Sigmoid colon (tissue), 7 donors: ENCODE measurements around the gene TDRKH. TPM values are rescaled to one million over a fixed set of nuclear protein-coding genes. Genes with fewer than 3 reads are reported as not detected.

Experiments
- DNase-seq: peaks from one replicate; pipeline ENCODE4 v3.0.0-alpha.2; 2019
- H3K27ac ChIP-seq, 4 donors: fragments of 200-600 bp; sonication (generic); one replicate each; pipeline ENCODE4 v1.5.1; 2016 to 2019; ENCODE audit warnings: mild to moderate bottlenecking in 1 of 4
- H3K27me3 ChIP-seq, 3 donors: fragments of 200-600 bp; sonication (generic); one replicate each; pipeline ENCODE4 v1.5.1; 2019; ENCODE audit warnings: mild to moderate bottlenecking in 1 of 3
- H3K36me3 ChIP-seq, 4 donors: fragments of 200-600 bp; sonication (generic); one replicate each; pipeline ENCODE4 v1.5.1; 2016 to 2019
- H3K4me1 ChIP-seq, 4 donors: fragments of 200-600 bp; sonication (generic); one replicate each; pipeline ENCODE4 v1.5.1; 2017 to 2019
- H3K4me3 ChIP-seq, 4 donors: fragments of 200-600 bp; sonication (generic); one replicate each; pipeline ENCODE4 v1.5.1; 2017 to 2019; ENCODE audit warnings: mild to moderate bottlenecking in 2 of 4, moderate library complexity in 1 of 4
- H3K9me3 ChIP-seq, 4 donors: fragments of 200-600 bp in 3 of 4; sonication (generic) in 3 of 4; one replicate each; pipeline versions ENCODE4 v1.5.1 to v1.6.1; 2013 to 2019
- EP300 ChIP-seq, 4 donors: sonication (generic); formaldehyde crosslinking; IDR thresholded peaks; one replicate each; pipeline ENCODE4 v1.6.1; 2017; ENCODE audit warnings: antibody characterized with exemption in 4 of 4
- POLR2A ChIP-seq, 2 donors: fragments of 450-650 bp; IDR thresholded peaks; one replicate each; pipeline ENCODE4 v1.6.1; 2016; ENCODE audit warnings: antibody characterized with exemption in 2 of 2, mild to moderate bottlenecking in 2 of 2, moderate library complexity in 2 of 2
- POLR2AphosphoS5 ChIP-seq, 4 donors: sonication (generic); formaldehyde crosslinking; IDR thresholded peaks; one replicate each; pipeline ENCODE4 v1.6.1; 2017; ENCODE audit warnings: antibody characterized with exemption in 4 of 4
- WGBS, 2 donors: extraction: QIAGEN DNeasy Blood & Tissue Kit; methylation state at CpG; one replicate each; pipeline ENCODE4 v1.1.7; 2013; 5-methylcytosine and 5-hydroxymethylcytosine counted together
- intact Hi-C: fragments of 100-400 bp; cut with DNase I; formaldehyde crosslinking; loops from one replicate; pipeline ENCODE4 v1.15.1; 2023
- polyA plus RNA-seq, 3 donors: library from polyadenylated mRNA; stranded (reverse); fragments of 200-250 nt; gene quantifications; one replicate each; pipeline ENCODE4 v1.2.3, GENCODE V29; 2013
- total RNA-seq, 4 donors: library from RNA; depleted of rRNA; stranded (reverse); fragments of >200 nt; gene quantifications; one replicate each; pipeline ENCODE4 v1.1.0, GENCODE V29; 2016
- TF ChIP-seq, protein P1 (sequence below), 4 experiments: fragments of 450-650 bp in 3 of 4; fragments of 200-600 bp in 1 of 4; IDR thresholded peaks; one replicate each; pipeline ENCODE4 v1.5.1; 2016 to 2019; ENCODE audit warnings: antibody characterized with exemption in 4 of 4, mild to moderate bottlenecking in 3 of 4, moderate library complexity in 2 of 4
- donor health status: healthy with polysubstance abuse.
- donor health status: Bipolar disorder and iron deficiency.
- donor health status: healthy.

The TDRKH gene
- total and polyA plus RNA-seq, 7 donors = 1.8 to 5.5 (median 3.9) TPM

DNA sequence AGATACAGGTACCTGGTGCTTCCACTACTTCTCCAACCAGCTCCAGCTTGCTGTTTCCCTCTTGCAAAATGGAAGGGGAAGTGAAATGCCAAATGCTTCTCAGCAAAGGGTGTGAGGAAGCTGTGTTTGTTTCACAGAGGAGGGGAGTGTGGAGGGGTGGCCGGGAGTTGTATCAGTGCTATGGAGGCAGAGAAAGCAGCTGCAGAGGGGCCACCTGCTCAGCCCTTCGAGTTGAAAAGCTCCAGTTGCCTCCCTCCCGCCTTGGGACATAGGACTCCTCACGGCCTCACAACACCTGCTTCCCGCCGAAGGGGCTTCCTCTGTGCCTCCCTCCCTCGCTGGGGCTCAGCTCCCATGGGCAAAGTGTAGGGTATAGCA lies 27.0 kb upstream of the TDRKH start:
- H3K4me3 ChIP-seq = no peak overlapping the region
- no peak overlapping the region for H3K27ac ChIP-seq
- no peaks in the 10 kb centered on the region for H3K9me3 ChIP-seq
- no peak for TF ChIP-seq EP300 (IDR thresholded peaks at IDR 0.05)
- 65 to 78% methylated on average over 7 of the region's 7 CpGs for WGBS, 2 donors
- intact Hi-C loops = no loop called here
- no peaks in the 10 kb centered on the region for H3K27me3 ChIP-seq
- no peaks in the 10 kb centered on the region for H3K36me3 ChIP-seq
- no peak for DNase-seq
- no peaks in the 10 kb centered on the region for H3K4me1 ChIP-seq

DNA sequence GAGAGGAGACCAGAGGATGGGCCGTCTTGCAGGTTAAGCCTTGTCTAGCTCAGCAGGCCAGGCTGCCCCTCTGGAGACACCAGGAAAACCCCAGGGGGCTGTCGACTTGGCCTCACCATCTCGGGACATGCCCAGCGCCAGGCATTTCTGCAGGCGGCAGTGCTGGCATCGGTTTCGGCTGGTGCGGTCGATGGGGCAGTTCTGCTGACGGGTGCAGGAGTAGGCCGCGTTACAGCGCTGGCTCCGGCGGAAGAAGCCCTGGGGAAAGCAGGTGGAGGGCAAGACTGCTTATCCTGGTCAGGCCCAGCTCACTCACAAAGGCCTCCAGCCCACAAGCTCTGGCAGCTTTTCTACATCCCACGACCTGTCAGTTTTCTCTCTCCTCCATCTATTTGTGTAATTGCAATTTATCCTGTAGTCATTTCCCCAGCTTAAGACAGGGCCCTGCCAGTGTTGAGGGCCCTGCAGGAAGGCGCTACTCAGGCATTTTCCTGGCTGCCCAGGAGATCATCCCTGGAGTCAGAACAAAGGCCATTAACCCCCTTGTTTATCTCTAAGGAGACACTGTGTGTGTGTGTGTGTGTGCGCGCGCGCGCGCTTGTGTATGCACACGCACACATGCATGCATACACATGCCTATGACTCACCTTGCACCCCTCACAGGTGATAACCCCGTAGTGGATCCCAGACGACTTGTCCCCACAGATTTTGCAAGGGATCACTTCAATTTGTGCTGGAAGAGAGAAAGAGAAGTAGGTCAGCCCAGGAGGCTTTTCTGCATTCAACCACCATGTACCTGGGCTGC lies 26.4 kb upstream of the TDRKH start:
- H3K27me3 ChIP-seq = no peaks in the 10 kb centered on the region
- intact Hi-C loops = no loop called here
- no peaks in the 10 kb centered on the region for H3K9me3 ChIP-seq
- H3K4me1 ChIP-seq = no peaks in the 10 kb centered on the region
- H3K36me3 ChIP-seq = no peaks in the 10 kb centered on the region
- H3K27ac ChIP-seq = no peak overlapping the region
- no peak overlapping the region for H3K4me3 ChIP-seq
- TF ChIP-seq, protein P1, sequence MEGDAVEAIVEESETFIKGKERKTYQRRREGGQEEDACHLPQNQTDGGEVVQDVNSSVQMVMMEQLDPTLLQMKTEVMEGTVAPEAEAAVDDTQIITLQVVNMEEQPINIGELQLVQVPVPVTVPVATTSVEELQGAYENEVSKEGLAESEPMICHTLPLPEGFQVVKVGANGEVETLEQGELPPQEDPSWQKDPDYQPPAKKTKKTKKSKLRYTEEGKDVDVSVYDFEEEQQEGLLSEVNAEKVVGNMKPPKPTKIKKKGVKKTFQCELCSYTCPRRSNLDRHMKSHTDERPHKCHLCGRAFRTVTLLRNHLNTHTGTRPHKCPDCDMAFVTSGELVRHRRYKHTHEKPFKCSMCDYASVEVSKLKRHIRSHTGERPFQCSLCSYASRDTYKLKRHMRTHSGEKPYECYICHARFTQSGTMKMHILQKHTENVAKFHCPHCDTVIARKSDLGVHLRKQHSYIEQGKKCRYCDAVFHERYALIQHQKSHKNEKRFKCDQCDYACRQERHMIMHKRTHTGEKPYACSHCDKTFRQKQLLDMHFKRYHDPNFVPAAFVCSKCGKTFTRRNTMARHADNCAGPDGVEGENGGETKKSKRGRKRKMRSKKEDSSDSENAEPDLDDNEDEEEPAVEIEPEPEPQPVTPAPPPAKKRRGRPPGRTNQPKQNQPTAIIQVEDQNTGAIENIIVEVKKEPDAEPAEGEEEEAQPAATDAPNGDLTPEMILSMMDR (IDR thresholded peaks at IDR 0.05) = no peak
- no peak for TF ChIP-seq POLR2AphosphoS5 (IDR thresholded peaks at IDR 0.05)
- no peak for TF ChIP-seq POLR2A (IDR thresholded peaks at IDR 0.05)
- no peak for TF ChIP-seq EP300 (IDR thresholded peaks at IDR 0.05)
- no peak for DNase-seq
- 82 to 85% methylated on average over 26 of the region's 26 CpGs for WGBS, 2 donors

DNA sequence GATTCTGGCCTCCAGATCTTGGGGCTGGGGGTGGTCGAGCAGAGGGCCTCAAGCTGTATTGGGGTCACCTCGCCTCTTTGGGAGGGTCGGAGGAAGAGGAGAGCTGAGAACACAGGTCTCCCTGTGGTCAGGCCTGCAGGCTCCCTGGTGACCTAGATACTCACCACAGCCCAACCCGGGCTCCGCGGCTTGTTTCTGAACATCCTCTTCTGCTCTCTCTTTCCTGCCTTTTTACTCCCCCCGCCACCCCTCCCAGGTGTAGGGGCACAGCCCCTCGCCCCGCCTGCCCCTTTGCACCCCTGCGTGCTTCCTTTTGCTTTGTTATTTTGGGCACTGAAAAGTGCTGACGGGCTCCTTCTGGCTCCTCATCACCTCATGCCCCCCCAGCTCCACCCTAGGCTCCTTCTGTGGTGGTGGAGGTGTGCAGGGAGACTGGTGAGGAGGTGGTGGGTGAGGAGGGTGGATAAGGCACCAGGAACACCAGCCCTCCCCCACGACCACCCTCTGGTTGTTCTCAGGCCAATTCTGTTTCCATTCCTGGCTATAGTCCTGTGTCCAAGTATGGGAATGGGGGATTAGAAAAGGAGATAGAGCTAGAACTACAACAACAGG lies 25.5 kb upstream of the TDRKH start:
- intact Hi-C loops = no loop called here
- no peaks in the 10 kb centered on the region for H3K4me1 ChIP-seq
- H3K27me3 ChIP-seq = no peaks in the 10 kb centered on the region
- no peaks in the 10 kb centered on the region for H3K36me3 ChIP-seq
- H3K4me3 ChIP-seq = no peak overlapping the region
- no peak overlapping the region for H3K27ac ChIP-seq
- no peak for DNase-seq
- WGBS, 2 donors = 43 to 85% methylated on average over 12 of the region's 12 CpGs
- TF ChIP-seq EP300 (IDR thresholded peaks at IDR 0.05) (no peak), POLR2A (IDR thresholded peaks at IDR 0.05) (no peak), POLR2AphosphoS5 (IDR thresholded peaks at IDR 0.05) (no peak)
- TF ChIP-seq, protein P1 (IDR thresholded peaks at IDR 0.05) = no peak
- H3K9me3 ChIP-seq = no peaks in the 10 kb centered on the region

DNA sequence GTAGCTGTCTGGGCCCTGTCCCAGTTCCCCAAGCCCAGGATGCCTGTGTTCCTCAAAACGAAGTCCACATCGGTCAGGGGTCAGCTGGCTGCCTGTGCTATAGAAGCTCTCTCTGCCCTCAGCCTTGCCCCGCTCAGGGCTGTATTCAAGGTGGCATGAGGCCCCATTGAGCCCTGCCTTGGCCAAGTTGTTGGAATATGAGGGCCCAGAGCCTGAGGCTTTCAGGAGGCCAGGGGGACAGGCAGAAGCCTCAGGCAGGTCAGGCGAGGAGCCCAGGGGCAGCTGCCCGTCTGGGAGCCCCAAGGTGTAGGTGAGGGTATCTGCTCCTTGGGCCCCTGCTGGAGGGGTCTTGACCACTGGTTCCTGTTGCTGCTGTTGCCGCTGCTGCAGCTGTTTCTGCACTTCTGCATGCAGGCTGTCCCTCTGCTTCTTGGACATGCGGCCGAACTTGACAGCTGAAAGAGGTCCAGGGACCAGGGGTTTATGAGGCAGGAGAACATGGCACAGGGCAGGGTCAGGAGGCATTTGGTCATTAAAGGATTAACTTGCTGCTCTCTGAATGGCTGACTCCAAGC lies 24.8 kb upstream of the TDRKH start:
- TF ChIP-seq POLR2A (IDR thresholded peaks at IDR 0.05) (no peak), POLR2AphosphoS5 (IDR thresholded peaks at IDR 0.05) (no peak), EP300 (IDR thresholded peaks at IDR 0.05) (no peak)
- TF ChIP-seq, protein P1 (IDR thresholded peaks at IDR 0.05) = no peak
- H3K9me3 ChIP-seq = no peaks in the 10 kb centered on the region
- no peaks in the 10 kb centered on the region for H3K36me3 ChIP-seq
- WGBS, 2 donors = 86 to 89% methylated on average over 8 of the region's 8 CpGs
- H3K4me1 ChIP-seq = no peaks in the 10 kb centered on the region
- intact Hi-C loops = no loop called here
- H3K27ac ChIP-seq = no peak overlapping the region
- no peak for DNase-seq
- H3K4me3 ChIP-seq = no peak overlapping the region
- H3K27me3 ChIP-seq = no peaks in the 10 kb centered on the region

DNA sequence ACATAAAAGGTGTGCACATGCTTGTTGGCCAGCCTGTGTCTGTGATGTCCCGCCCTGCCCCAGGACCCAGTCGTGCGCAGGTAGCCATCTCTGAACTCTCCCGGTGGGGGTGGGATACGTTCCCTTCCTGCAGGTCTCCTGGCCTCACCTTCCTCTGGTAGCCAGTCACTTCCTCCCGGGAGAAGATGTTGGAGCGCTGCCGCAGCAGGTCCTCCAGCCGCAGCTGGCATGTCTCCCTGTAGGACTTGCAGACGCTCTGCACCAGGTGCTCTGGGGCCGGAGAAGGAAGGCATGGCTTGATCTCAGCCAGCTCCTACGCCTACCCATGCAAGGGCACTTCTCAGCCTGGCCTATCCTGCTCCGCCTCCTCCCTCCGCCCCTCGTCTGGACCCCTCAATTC lies 24.1 kb upstream of the TDRKH start:
- no peak for DNase-seq
- no peaks in the 10 kb centered on the region for H3K36me3 ChIP-seq
- 91 to 92% methylated on average over 15 of the region's 15 CpGs for WGBS, 2 donors
- H3K4me1 ChIP-seq = no peaks in the 10 kb centered on the region
- intact Hi-C loops = no loop called here
- TF ChIP-seq, protein P1 (IDR thresholded peaks at IDR 0.05) = no peak
- TF ChIP-seq POLR2AphosphoS5 (IDR thresholded peaks at IDR 0.05) (no peak), POLR2A (IDR thresholded peaks at IDR 0.05) (no peak), EP300 (IDR thresholded peaks at IDR 0.05) (no peak)
- no peaks in the 10 kb centered on the region for H3K9me3 ChIP-seq
- H3K27ac ChIP-seq = no peak overlapping the region
- H3K27me3 ChIP-seq = no peaks in the 10 kb centered on the region
- H3K4me3 ChIP-seq = no peak overlapping the region
